B cell (primary cell): ENCODE data around the gene TYW1B.
"Not testable (repeated sequence)": the region's sequence is repeated elsewhere in the genome, so short reads cannot be mapped to it uniquely, and the experiment has no call there.

Source experiments
- CTCF ChIP-seq: fragments of 200-600 bp; IDR thresholded peaks from one replicate; pipeline ENCODE4 v1.8.0; 2022; ENCODE audit warnings: antibody characterized with exemption, mild to moderate bottlenecking
- EZH2 ChIP-seq: IDR thresholded peaks from 2 replicates; pipeline ENCODE4 v1.6.1; 2012; ENCODE audit warnings: borderline replicate concordance, low read depth, mild to moderate bottlenecking, moderate library complexity, low read length; ENCODE audit not compliant: insufficient read depth, poor library complexity, severe bottlenecking

- TF ChIP-seq CTCF, EZH2: not testable (repeated sequence)
These were observed 132.5 kb downstream of the TYW1B start for GRCh38 chr7:72695482-72695881.
